ENCODE results near the gene NCBP3. TPM values are rescaled to one million over a fixed set of nuclear protein-coding genes. Genes with fewer than 3 reads are reported as not detected.
A peak's percentile ranks its signal among the peaks of the same experiment; 100 is the strongest.

The NCBP3 gene
- total RNA-seq, 4 donors from 2014 or later = 24.8 to 41.6 (median 32.2) TPM

DNA sequence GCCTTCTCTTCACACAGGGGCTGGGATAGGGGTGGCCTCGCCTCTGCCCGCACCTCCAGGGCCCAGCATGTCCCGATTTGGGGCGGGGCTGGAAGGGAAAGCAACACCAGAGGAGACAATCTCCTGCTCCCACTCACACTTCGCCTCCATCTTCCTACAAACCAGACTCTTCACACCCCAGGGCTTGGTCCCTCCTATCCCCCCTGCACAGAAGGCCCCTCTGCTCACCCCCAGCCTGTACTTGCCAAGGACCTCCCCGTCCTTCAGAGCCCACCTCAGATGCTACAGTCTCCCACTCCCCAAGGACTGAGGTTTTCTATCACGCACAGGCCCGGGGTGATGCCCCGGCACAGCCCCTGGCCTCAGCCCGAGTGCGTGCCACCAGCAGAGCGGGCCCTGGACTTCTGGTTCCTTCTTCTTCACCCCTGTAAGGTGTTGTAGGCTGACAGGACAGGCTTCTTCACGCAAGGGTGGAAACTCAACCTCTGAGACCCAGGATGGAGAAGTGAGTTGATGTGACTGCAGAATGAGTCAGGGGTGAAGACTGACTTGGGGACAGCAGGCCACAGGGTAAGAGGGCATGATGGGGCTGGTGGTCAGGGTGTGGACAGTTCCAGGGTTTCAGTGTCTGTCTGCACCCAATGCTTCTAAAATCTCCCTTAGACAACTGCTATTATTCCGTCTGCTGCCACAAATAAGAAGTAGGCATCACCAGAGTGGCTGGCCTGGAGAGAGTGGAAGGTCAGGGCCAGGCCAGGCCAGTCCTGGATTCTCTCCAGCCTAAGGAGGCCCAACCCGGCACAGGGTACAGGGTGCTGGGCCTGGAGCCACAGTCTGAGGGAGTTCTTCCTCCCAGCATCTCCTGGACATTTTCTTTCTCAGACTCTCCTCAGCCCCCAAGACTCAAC, 47.5 kb downstream of the NCBP3 start:
- Histone ChIP-seq H3K27ac (peak overlapping the region; percentile 52 to 70 (median 60)), H3K9me3 (no peaks in the 10 kb centered on the region), H3K4me1 (peaks cover 0 to 9% (median 0%) of the 10 kb centered on the region in 4 donors), H3K27me3 (no peaks in the 10 kb centered on the region), H3K36me3 (no peaks in the 10 kb centered on the region), H3K4me3 (peak overlapping the region in 1 of 4 donors; percentile 7)
- peak in 2 of 3 donors; percentile 15 to 64 for DNase-seq
- TF ChIP-seq CTCF (IDR thresholded peaks at IDR 0.05) (no peak), POLR2A (IDR thresholded peaks at IDR 0.05) (no peak)

- H3K9me3 ChIP-seq = no peaks in the 10 kb centered on the region
- DNase-seq = peak; percentile 51 to 63 (median 61)
These were observed 49.2 kb downstream of the NCBP3 start for GRCh38 chr17:3796822-3797170.

GRCh38 chr17:3796110-3796821, 49.8 kb downstream of the NCBP3 start:
- H3K4me1 ChIP-seq = peaks cover 0 to 9% (median 0%) of the 10 kb centered on the region in 4 donors
- H3K36me3 ChIP-seq = no peaks in the 10 kb centered on the region
- no peak overlapping the region for H3K4me3 ChIP-seq
- no peaks in the 10 kb centered on the region for H3K9me3 ChIP-seq
- H3K27ac ChIP-seq = peak overlapping the region in 1 of 4 donors; percentile 72
- no peaks in the 10 kb centered on the region for H3K27me3 ChIP-seq
- no peak for TF ChIP-seq CTCF (IDR thresholded peaks at IDR 0.05)
- no peak for TF ChIP-seq POLR2A (IDR thresholded peaks at IDR 0.05)
- peak; percentile 55 to 91 (median 85) for DNase-seq

More at GRCh38 chr17:3796822-3797170, 49.2 kb downstream of the NCBP3 start:
- TF ChIP-seq POLR2A (IDR thresholded peaks at IDR 0.05) (no peak), CTCF (IDR thresholded peaks at IDR 0.05) (no peak)
- H3K27ac ChIP-seq = peak overlapping the region in 1 of 4 donors; percentile 72
- no peaks in the 10 kb centered on the region for H3K27me3 ChIP-seq
- no peak overlapping the region for H3K4me3 ChIP-seq
- no peaks in the 10 kb centered on the region for H3K36me3 ChIP-seq
- H3K4me1 ChIP-seq = peaks cover 0 to 9% (median 0%) of the 10 kb centered on the region in 4 donors

GRCh38 chr17:3795390-3796102, 50.5 kb downstream of the NCBP3 start:
- DNase-seq = peak in 2 of 3 donors; percentile 44 to 47
- Histone ChIP-seq H3K27me3 (no peaks in the 10 kb centered on the region), H3K36me3 (no peaks in the 10 kb centered on the region), H3K4me1 (peaks cover 0 to 9% (median 0%) of the 10 kb centered on the region in 4 donors), H3K4me3 (no peak overlapping the region), H3K9me3 (no peaks in the 10 kb centered on the region), H3K27ac (peak overlapping the region; percentile 20 to 72 (median 62))
- TF ChIP-seq POLR2A (IDR thresholded peaks at IDR 0.05) = no peak
- TF ChIP-seq CTCF (IDR thresholded peaks at IDR 0.05) = no peak

All from Peyer's patch (tissue), 4 donors.